PFSK-1 (cell line): ENCODE results near the gene CELF1.

Experiments used
- SIN3A ChIP-seq: IDR thresholded peaks from 2 replicates; pipeline ENCODE4 v1.6.1; 2012; ENCODE audit warnings: mild to moderate bottlenecking, low read length, moderate library complexity, borderline replicate concordance; ENCODE audit not compliant: insufficient read depth
- TAF1 ChIP-seq: IDR thresholded peaks from 2 replicates; pipeline ENCODE4 v1.6.1; 2012; ENCODE audit warnings: low read length, control low read depth, borderline replicate concordance; ENCODE audit not compliant: insufficient read depth
- TF ChIP-seq, protein P1 (sequence below), 2 experiments: IDR thresholded peaks; 2 replicates each; pipeline versions ENCODE4 v1.6.1 to v1.8.0; 2011 to 2012; ENCODE audit warnings: low read depth in 2 of 2, low read length in 2 of 2, control low read depth in 1 of 2, inconsistent platforms in 1 of 2, mild to moderate bottlenecking in 1 of 2, moderate library complexity in 1 of 2; ENCODE audit not compliant: insufficient read depth in 1 of 2

DNA sequence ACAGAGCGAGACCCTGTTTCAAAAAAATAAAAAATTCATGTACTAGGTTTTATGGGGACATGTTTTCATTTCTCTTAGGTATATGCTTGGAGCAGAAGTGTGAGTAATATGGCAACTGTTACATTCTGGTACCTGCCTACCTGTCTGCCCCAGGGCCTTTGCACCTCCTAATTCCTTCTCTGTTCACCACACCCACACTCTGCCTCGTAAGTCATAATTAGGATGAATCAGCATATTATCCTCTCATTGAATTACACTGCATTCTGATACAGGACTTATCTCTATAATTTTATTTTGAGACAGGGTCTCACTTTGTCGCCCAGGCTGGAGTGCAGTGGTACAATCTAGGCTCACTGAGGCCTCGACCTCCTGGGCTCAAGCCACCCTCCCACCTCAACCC is 100.9 kb downstream of the CELF1 start:
- TF ChIP-seq TAF1: no peak
- no peak for TF ChIP-seq SIN3A
- TF ChIP-seq, protein P1, sequence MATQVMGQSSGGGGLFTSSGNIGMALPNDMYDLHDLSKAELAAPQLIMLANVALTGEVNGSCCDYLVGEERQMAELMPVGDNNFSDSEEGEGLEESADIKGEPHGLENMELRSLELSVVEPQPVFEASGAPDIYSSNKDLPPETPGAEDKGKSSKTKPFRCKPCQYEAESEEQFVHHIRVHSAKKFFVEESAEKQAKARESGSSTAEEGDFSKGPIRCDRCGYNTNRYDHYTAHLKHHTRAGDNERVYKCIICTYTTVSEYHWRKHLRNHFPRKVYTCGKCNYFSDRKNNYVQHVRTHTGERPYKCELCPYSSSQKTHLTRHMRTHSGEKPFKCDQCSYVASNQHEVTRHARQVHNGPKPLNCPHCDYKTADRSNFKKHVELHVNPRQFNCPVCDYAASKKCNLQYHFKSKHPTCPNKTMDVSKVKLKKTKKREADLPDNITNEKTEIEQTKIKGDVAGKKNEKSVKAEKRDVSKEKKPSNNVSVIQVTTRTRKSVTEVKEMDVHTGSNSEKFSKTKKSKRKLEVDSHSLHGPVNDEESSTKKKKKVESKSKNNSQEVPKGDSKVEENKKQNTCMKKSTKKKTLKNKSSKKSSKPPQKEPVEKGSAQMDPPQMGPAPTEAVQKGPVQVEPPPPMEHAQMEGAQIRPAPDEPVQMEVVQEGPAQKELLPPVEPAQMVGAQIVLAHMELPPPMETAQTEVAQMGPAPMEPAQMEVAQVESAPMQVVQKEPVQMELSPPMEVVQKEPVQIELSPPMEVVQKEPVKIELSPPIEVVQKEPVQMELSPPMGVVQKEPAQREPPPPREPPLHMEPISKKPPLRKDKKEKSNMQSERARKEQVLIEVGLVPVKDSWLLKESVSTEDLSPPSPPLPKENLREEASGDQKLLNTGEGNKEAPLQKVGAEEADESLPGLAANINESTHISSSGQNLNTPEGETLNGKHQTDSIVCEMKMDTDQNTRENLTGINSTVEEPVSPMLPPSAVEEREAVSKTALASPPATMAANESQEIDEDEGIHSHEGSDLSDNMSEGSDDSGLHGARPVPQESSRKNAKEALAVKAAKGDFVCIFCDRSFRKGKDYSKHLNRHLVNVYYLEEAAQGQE (IDR thresholded peaks at IDR 0.05; ENCODE audit: insufficient read depth in 1 of 2, low read depth in 2 of 2, low read length in 2 of 2): no peak
